Brain microvascular endothelial cell (primary cell): ENCODE results near the gene PDE3A.
A peak's percentile ranks its signal among the peaks of the same experiment; 100 is the strongest.

Experiments used
- DNase-seq: peaks from one replicate; pipeline ENCODE4 v3.0.0-alpha.2; 2020
- H3K27ac ChIP-seq: fragments of 250-450 bp; sonication (Bioruptor Pico); 2 replicates; pipeline ENCODE4 v1.5.1; 2020; ENCODE audit warnings: mild to moderate bottlenecking, moderate library complexity
- H3K27me3 ChIP-seq: fragments of 250-450 bp; sonication (Bioruptor Pico); replicated peaks from 2 replicates; pipeline ENCODE4 v1.5.1; 2020; ENCODE audit warnings: mild to moderate bottlenecking
- H3K36me3 ChIP-seq: fragments of 250-450 bp; sonication (Bioruptor Pico); replicated peaks from 2 replicates; pipeline ENCODE4 v1.5.1; 2020; ENCODE audit warnings: mild to moderate bottlenecking
- H3K4me3 ChIP-seq: 2 replicates; pipeline ENCODE4 v1.5.1; 2011; ENCODE audit warnings: low read depth, mild to moderate bottlenecking, control low read depth, low read length, moderate library complexity
- in situ Hi-C: cut with HindIII; loops from 2 replicates; pipeline ENCODE4 v1.10.0; 2017; ENCODE audit warnings: low sequenced_read_pairs, low pct_ligation_motif_present
- TF ChIP-seq, protein P1 (sequence below): IDR thresholded peaks from 2 replicates; pipeline ENCODE4 v1.5.1; 2011; ENCODE audit warnings: low read depth, mild to moderate bottlenecking, moderate library complexity, low read length, control low read depth, inconsistent platforms; ENCODE audit errors: missing control alignments

The PDE3A gene

DNA sequence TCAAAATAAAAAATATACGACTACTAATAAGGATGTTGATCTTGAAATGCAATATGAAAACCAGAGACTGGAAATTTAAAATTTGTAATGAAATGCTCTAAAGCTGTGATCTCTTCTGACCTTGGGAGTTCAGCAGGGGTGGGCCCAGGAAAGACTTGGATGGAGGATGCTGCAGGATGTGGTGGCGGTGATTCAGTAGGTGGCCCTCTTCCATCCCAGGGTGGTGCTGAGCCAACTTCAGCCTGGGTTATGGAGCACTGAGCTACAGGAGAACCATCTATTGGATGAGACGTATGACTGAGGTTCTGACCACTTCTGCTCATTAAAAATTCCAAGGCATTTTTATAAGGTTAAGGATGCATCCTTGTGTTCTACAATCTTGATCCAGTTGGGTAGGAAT is 6.9 kb upstream of the PDE3A start:
- no peak for DNase-seq
- H3K27ac ChIP-seq = no peak overlapping the region
- no peak overlapping the region for H3K4me3 ChIP-seq
- TF ChIP-seq, protein P1, sequence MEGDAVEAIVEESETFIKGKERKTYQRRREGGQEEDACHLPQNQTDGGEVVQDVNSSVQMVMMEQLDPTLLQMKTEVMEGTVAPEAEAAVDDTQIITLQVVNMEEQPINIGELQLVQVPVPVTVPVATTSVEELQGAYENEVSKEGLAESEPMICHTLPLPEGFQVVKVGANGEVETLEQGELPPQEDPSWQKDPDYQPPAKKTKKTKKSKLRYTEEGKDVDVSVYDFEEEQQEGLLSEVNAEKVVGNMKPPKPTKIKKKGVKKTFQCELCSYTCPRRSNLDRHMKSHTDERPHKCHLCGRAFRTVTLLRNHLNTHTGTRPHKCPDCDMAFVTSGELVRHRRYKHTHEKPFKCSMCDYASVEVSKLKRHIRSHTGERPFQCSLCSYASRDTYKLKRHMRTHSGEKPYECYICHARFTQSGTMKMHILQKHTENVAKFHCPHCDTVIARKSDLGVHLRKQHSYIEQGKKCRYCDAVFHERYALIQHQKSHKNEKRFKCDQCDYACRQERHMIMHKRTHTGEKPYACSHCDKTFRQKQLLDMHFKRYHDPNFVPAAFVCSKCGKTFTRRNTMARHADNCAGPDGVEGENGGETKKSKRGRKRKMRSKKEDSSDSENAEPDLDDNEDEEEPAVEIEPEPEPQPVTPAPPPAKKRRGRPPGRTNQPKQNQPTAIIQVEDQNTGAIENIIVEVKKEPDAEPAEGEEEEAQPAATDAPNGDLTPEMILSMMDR = no peak
- no peaks in the 10 kb centered on the region for H3K27me3 ChIP-seq
- H3K36me3 ChIP-seq = no peaks in the 10 kb centered on the region
- in situ Hi-C loops = no loop called here

DNA sequence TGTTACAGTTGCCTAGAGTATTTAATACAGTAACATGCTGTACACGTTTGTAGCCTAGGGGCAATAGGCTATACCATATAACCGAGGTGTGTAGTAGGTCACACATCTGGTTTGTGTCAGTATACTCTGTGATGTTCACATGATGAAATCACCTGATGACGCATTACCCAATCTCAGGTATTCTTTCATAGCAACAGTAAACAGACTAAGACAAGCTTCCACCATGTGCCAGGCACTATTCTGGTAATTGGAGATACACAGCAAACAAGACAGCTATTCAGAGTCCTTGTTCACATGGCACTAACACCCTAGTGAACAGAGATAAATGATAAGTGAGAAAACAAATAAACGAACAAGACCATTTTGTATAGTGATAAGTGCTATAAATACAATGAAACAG is 3.8 kb upstream of the PDE3A start:
- H3K27ac ChIP-seq = no peak overlapping the region
- no peak overlapping the region for H3K4me3 ChIP-seq
- no peaks in the 10 kb centered on the region for H3K27me3 ChIP-seq
- DNase-seq = no peak
- TF ChIP-seq, protein P1 = no peak
- H3K36me3 ChIP-seq = no peaks in the 10 kb centered on the region
- in situ Hi-C loops = no loop called here

DNA sequence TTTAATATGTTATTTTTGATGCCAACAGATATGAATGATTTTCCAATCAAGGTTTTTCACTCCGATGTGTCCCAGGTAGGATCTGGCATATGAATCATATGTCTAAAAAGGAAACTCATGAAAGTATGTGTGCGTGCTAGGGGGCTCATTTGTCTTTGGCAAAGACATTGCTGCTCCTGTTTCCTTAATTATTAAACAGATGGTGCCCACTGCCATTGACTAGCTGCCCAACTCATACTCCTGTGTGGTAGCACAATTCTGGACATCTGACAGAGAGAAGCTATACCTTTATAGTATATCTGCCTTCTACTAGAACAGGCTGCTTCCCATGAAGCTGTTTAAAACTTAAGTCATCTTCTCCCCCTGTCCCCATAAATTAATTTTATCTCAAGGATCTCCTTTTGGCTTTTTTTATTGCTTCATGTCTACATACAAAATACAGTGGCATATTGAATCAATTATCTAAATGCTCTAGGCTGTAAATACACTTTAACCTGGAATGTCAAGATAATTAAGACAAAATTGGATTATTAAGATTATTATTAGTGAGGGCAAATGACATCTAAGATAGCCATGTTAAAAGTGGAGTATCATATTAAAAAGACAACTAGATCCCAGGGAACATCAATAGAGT is 1.4 kb upstream of the PDE3A start:
- TF ChIP-seq, protein P1 = no peak
- in situ Hi-C loops = no loop called here
- H3K36me3 ChIP-seq = no peaks in the 10 kb centered on the region
- H3K4me3 ChIP-seq = no peak overlapping the region
- no peaks in the 10 kb centered on the region for H3K27me3 ChIP-seq
- no peak overlapping the region for H3K27ac ChIP-seq
- no peak for DNase-seq

DNA sequence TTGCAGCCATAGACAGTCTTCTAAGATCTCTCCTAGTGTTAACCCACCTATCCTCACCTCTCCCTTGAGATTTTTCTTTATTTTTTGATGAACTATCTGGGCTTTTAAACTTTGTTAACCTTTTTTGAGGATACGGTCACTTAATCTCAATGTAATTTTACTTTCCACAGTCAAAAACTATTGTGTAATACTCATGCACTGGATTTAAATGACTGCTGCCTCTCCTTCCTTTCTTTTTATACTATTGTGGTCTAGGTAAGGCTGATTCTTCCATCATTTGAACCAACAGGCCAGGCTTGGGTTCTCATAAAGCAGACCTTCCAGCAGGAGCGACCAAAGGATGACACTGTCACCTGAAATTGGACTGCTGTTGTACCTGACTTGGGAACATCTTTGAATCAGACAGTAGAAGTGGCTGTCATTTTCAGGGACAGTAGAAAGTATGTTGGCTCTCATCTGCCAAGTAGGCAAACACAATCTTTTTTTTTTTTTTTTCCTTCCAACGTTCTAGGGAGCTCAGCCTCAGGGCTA is 689 bp upstream of the PDE3A start:
- Histone ChIP-seq H3K27ac (peak overlapping the region; percentile 87), H3K4me3 (peak overlapping the region; percentile 87), H3K36me3 (no peaks in the 10 kb centered on the region), H3K27me3 (no peaks in the 10 kb centered on the region)
- DNase-seq = no peak
- TF ChIP-seq, protein P1 = no peak
- in situ Hi-C loops = no loop called here

DNA sequence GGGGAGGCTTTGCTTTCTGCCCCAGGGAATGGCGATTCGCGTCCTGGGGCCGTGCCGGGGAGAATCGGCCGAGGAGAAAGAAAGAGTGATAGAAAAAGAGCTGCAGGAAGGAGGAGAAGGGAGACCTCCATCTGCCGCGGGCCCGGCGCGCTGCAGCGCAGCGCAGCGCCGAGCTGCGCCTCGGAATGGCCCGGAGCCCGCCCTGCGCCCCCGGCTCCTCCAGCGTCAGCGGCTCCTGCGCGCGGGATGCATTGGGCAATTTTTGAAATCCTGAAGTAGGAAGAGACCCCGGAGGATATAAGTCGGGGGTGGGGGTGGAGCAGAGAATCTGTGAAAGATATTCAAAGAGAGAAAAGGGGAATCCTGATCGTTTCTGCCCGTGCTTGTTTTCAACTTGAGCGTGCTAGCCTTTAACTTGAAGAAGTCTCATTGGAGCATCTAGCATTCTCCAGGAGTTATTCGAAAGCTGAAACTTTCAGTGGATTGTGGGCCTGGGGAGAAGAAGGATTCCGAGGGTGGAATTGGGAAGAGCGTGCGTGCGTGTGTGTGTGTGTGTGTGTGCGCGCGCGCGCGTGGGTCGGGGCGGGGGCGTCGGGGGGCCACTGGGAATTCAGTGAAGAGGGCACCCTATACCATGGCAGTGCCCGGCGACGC is 441 bp downstream of the PDE3A start:
- H3K36me3 ChIP-seq = no peaks in the 10 kb centered on the region
- H3K4me3 ChIP-seq = peak overlapping the region; percentile 87
- no peaks in the 10 kb centered on the region for H3K27me3 ChIP-seq
- DNase-seq = peak; percentile 45
- TF ChIP-seq, protein P1 = no peak
- H3K27ac ChIP-seq = peak overlapping the region; percentile 87
- in situ Hi-C loops = no loop called here
